Chondrocyte (in vitro differentiated cells): ENCODE results near the gene SMCO1. TPM values are rescaled to one million over a fixed set of nuclear protein-coding genes. Genes with fewer than 3 reads are reported as not detected.

Experiments used
- DNase-seq: peaks from one replicate; pipeline ENCODE4 v3.0.0; 2021; ENCODE audit warnings: mixed read lengths, low spot score
- H3K27ac Mint-ChIP-seq: one replicate; pipeline ENCODE4 v1.8.0; 2021; ENCODE audit warnings: mild to moderate bottlenecking, moderate library complexity, mixed read lengths; ENCODE audit not compliant: unreplicated experiment
- H3K27me3 Mint-ChIP-seq: 2 replicates; pipeline ENCODE4 v1.8.0; 2021; ENCODE audit warnings: low read depth, mixed read lengths
- H3K36me3 Mint-ChIP-seq: 2 replicates; pipeline ENCODE4 v1.8.0; 2021; ENCODE audit warnings: low read depth, mixed read lengths
- H3K4me1 Mint-ChIP-seq: 2 replicates; pipeline ENCODE4 v1.8.0; 2021; ENCODE audit warnings: low read depth, mild to moderate bottlenecking, mixed read lengths
- H3K4me3 Mint-ChIP-seq: one replicate; pipeline ENCODE4 v1.8.0; 2021; ENCODE audit warnings: mild to moderate bottlenecking, moderate library complexity, mixed read lengths; ENCODE audit not compliant: unreplicated experiment
- H3K9me3 Mint-ChIP-seq: 2 replicates; pipeline ENCODE4 v1.8.0; 2021; ENCODE audit warnings: low read depth, mixed read lengths
- CTCF ChIP-seq: fragments of 200-600 bp; sonication (generic); IDR thresholded peaks from 2 replicates; pipeline ENCODE4 v1.5.0; 2021; ENCODE audit warnings: antibody characterized with exemption, mild to moderate bottlenecking, moderate library complexity
- total RNA-seq: library from RNA; stranded (reverse); gene quantifications from 3 replicates; pipeline ENCODE4 v1.2.1, GENCODE V29; 2021

The SMCO1 gene
- total RNA-seq, 1 donor from 2014 or later, result not detected

DNA sequence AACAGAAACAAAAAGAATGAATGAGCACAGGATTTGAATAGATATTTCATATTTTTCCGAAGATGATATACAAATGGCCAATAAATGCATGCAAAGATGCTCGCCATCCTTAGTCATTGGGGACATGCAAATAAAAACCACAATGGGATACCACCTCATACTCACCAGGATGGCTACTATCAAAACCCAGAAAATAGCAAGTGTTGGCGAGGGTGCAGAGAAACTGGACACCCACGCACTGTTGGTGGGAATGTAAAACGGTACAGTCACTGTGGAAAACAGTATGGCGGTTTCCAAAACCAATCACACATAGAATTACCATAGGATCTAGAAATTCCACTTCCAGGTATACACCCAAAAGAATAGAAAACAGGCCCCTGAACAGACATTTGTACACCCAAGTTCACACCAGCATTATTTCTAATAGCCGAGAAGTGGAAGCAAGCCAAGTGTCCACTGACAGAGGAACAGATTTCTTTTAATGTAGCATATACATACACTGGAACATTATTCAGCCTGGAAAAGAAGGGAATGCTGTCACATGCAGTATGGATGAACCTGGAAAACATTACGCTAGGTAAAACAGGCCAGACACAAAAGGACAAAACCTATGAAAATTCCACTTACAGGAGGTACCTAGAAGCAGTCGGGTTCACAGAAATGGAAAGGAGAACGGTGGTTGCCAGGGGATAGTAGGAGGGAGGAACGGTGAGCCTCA lies 15.2 kb downstream of the SMCO1 start:
- H3K9me3 Mint-ChIP-seq, result no peaks in the 10 kb centered on the region
- H3K4me3 Mint-ChIP-seq, result peak overlapping the region; percentile 99
- peak overlapping the region; percentile 98 for H3K27ac Mint-ChIP-seq
- no peak for TF ChIP-seq CTCF
- H3K27me3 Mint-ChIP-seq, result no peaks in the 10 kb centered on the region
- H3K36me3 Mint-ChIP-seq, result no peaks in the 10 kb centered on the region
- DNase-seq, result no peak
- H3K4me1 Mint-ChIP-seq, result peaks cover 31% of the 10 kb centered on the region

- H3K36me3 Mint-ChIP-seq, result no peaks in the 10 kb centered on the region
- no peaks in the 10 kb centered on the region for H3K9me3 Mint-ChIP-seq
- no peak for TF ChIP-seq CTCF
- H3K27me3 Mint-ChIP-seq, result no peaks in the 10 kb centered on the region
- H3K4me3 Mint-ChIP-seq, result peak overlapping the region; percentile 99
- peaks cover 31% of the 10 kb centered on the region for H3K4me1 Mint-ChIP-seq
- peak overlapping the region; percentile 98 for H3K27ac Mint-ChIP-seq
- no peak for DNase-seq
These were observed 16.1 kb downstream of the SMCO1 start for GRCh38 chr3:196499061-196499460.

GRCh38 chr3:196498297-196498696 lies 16.8 kb downstream of the SMCO1 start:
- no peak overlapping the region for H3K4me3 Mint-ChIP-seq
- H3K36me3 Mint-ChIP-seq, result no peaks in the 10 kb centered on the region
- peaks cover 31% of the 10 kb centered on the region for H3K4me1 Mint-ChIP-seq
- H3K27me3 Mint-ChIP-seq, result no peaks in the 10 kb centered on the region
- H3K9me3 Mint-ChIP-seq, result no peaks in the 10 kb centered on the region
- DNase-seq, result no peak
- TF ChIP-seq CTCF, result no peak
- peak overlapping the region; percentile 98 for H3K27ac Mint-ChIP-seq

DNA sequence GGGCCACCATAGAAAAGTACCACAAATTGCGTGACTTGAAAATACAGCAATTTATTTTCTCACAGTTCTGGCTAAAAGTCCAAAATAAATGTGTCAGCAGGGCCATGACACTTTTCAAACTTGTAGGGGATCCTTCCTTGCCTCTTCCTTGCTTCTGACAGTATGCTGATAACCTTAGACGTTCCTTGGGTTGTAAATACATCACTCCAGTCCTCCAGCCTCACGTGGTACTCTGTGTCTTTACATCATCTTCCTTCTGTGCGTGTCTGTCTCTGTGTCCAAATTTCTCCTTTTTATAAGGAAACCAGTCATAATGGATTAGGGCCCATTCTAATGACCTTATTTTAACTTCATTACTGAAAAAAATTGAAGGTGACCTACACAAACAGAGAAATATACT lies 19.0 kb downstream of the SMCO1 start:
- no peak for TF ChIP-seq CTCF
- Mint-ChIP-seq H3K36me3 (peaks cover 2% of the 10 kb centered on the region), H3K4me1 (peaks cover 30% of the 10 kb centered on the region), H3K27me3 (no peaks in the 10 kb centered on the region), H3K27ac (no peak overlapping the region), H3K9me3 (no peaks in the 10 kb centered on the region), H3K4me3 (no peak overlapping the region)
- DNase-seq, result no peak

- Mint-ChIP-seq H3K27ac (no peak overlapping the region), H3K9me3 (no peaks in the 10 kb centered on the region), H3K4me3 (no peak overlapping the region), H3K27me3 (no peaks in the 10 kb centered on the region), H3K36me3 (peaks cover 2% of the 10 kb centered on the region), H3K4me1 (peaks cover 14% of the 10 kb centered on the region)
- no peak for DNase-seq
- TF ChIP-seq CTCF, result no peak
These were observed 21.9 kb downstream of the SMCO1 start for GRCh38 chr3:196493292-196493691.
